GM19328 (cell line): ENCODE measurements around the gene RASGRF1.
"Not testable (repeated sequence)": the region's sequence is repeated elsewhere in the genome, so short reads cannot be mapped to it uniquely, and the experiment has no call there.

Source experiments
- ATAC-seq: cut with Tn5 transposase; IDR thresholded peaks from one replicate; pipeline ENCODE4 v1.9.1; 2021; ENCODE audit warnings: mild to moderate bottlenecking, moderate library complexity; ENCODE audit not compliant: unreplicated experiment

Gene RASGRF1

DNA sequence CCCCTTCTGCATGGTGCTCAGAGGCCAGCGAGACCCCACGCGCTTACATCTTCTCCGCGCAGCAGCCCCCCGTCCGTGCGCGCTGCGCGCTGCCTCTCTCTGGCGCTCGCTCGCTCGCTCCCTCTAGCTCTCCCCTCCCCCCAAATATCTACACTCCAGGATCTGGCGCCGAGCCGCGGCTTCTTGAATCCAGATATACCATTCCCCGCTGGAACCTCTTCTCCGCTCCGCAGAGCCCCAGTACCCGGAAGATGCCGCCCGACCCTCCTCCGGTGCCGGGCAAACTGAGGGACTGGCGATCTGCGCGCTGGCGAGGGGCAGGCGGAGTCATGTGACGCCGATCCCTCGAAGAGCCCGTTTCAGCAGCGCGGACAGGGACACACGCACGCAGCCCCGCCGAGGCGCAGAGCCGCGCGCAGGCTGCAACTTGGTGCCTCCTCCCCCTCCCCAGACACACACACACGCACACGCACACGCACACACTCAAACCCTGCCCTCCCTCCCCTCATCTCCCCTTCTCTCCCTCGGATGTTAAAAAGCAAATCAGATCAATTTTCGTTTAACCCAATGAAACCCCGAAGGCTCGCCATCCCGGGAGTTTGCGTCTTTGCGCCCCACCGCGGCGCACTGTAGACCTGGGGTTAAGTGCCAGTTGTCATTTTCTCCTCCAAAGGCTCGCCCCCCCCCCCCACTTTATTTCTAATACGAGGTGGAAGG lies at the start of gene RASGRF1:
Gene RASGRF1 (minus strand): TSS at position 294 of the 717 bp plus-strand sequence. CDS start 282 bp downstream, at position 12.
- no peak for ATAC-seq

GRCh38 chr15:79136434-79137046 lies 46.0 kb upstream of the RASGRF1 start:
- no peak for ATAC-seq

GRCh38 chr15:79133309-79133708 lies 42.7 kb upstream of the RASGRF1 start:
- no peak for ATAC-seq

GRCh38 chr15:79132770-79133169 lies 42.2 kb upstream of the RASGRF1 start:
- ATAC-seq = no peak

DNA sequence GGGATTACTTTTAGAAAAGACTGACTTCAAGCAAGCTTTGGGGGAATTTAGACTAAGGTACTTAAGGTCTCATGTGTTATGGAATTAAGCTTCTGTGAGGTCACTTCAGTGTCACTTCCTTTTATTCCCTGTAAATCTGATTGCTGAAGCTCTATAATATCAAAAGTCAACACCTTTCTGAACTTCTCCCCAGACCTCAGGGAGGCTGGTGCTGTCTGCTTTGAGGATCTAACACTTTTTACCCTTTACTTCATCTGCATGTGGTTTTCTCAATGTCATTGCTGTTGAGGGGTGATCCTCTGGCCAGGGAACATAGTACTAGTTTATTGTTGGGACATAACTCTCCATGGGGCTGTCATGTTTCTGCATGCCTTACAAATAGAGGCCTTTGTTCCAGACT lies 41.8 kb upstream of the RASGRF1 start:
- ATAC-seq = no peak

GRCh38 chr15:79130535-79131130 lies 40.1 kb upstream of the RASGRF1 start:
- ATAC-seq = no peak

DNA sequence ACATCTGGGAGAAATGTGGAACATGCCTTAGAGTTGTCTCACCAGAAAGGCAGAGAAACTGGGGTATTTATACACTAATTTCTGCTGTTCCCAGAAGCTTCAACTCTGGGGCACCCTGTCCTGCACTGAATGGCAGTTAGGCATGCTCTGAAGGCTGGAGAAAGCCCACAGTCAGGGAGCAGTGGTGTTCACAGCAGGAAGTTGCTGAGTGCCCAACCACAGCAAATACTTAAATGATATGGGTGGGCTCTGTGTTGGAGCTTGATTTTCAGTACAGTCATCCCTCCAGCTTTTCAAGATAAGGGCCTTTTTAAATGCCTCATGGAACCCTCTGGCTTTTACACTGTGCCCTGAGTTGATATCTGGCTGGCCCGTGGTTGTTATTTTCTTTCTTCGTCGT lies 38.7 kb upstream of the RASGRF1 start:
- ATAC-seq = no peak

DNA sequence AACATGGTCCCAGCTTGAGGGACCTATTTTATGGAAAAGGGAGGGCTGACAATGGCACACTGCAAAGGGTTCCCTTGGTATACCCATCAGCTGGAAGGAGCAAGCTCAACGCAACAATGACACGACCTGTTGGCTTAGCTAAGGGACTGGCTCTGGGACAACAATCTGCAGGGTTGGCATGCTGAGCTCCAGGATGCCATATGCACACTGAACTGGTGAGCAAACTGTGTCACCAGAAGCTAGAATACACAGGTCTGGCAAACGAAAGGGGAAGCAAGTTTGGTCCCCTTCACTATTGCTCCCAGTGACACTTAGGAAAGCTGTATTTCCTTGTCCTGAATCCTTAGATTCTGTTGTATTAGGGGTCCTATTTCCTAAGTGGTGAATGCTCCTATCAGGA lies 38.0 kb upstream of the RASGRF1 start:
- ATAC-seq = no peak

- ATAC-seq = no peak
Observed at GRCh38 chr15:79124388-79124787, 33.8 kb upstream of the RASGRF1 start.

- no peak for ATAC-seq
Observed at GRCh38 chr15:79122991-79123390, 32.4 kb upstream of the RASGRF1 start.

DNA sequence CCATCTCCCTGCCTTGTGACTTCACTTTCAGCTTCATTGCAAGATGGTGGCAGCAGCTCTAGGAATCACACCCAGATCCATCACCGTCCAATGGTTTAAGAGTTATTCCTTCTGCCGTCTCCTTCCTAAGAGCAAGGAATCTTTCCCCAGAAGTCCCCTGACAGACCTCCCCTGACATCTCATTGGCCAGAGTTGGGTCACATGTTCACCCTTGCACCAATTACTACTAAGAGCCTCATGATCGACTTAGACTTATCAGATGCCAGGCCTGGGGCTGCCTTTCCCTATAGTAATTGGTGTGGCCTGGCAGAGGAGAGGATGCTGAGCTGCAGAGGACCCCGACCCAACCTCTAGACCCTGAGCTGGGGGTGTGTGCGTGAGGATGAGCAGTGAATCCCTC lies 31.8 kb upstream of the RASGRF1 start:
- no peak for ATAC-seq

GRCh38 chr15:79121571-79121970 lies 31.0 kb upstream of the RASGRF1 start:
- no peak for ATAC-seq

DNA sequence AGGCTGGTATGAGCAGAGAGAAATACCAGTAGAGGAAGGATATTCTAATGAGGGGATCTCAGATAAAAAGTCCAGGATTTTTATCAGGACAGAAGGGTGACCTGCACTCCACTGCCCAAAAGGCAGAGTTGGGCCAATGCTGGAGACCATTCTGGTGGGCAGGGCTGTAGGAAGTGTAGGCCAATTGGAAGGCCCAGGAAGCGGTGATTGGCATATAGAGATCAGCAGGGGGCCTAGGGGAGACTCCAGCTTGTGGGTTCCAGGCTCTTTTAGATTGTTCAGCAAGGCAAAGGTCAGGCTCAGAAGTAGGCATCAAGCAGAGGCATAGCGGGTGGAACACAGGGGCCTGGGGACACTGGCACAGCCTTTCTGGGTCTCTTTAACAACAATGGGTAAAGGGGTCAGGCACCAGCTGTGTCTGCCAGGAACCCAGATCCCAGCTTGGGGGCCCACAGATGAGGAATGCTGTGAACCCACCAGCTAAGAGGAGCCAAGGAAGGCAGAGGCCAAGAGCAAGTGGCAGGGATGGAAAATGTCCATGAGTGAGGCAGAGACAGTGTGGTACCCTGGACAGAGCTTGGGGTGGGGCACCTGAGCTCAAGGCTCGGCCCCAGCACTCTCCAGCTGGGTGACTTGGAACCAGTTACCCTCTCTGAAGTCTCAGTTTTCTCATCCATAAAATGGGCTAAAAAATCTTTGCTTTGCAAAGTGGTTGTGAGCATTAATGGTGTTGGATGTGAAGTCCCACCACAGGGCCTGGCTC lies 27.0 kb upstream of the RASGRF1 start:
- ATAC-seq = no peak

DNA sequence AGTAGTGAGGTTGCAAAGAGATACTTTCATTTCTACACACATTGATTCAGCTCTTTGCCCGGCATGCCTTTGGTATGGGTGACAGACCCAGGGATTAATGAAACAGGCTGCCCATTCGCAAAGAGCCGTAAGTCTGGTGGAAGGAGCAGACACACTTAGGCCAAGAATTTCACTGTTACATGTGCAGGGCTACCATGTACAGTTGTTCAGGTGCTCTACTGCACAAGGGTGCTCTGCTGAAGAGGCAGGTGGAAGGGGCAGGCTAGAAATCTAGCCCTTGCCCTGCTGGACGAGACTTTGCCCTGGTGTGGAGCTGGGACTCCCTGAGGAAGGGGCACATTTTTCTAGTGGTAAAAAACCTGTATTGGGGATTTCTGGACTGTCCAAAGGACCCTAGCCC lies 26.2 kb upstream of the RASGRF1 start:
- no peak for ATAC-seq

DNA sequence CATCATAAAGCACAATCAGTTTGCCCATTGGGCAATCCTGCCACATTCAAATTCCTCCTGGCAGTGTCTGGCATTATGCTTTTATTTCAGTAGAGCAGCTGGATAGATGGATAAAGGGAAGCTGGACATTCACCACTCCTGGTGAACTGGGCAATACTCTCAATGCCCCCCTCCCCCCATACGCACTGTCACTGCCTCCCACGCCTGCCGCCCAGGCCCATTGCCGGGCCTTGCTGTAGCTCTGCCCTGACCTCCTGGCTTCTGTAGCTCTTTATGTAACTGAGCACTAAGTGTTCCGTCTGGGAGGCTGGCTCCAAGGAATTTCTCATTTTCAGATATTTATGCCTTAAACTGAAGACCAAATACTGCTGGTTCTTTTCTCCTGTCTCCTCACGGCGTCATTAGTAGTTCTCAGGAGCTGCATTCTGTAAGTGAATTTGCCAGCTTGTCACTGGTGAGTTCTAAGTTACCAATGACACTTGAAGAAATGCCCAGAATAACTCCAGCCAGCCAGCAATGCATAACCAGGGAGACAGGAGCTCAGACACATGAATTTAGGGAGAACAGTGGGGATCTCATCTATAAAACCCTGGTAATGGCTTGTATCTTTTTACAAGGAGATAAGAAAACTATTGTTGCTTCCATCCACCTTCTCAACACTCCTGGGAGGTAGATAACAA lies 25.5 kb upstream of the RASGRF1 start:
- no peak for ATAC-seq

DNA sequence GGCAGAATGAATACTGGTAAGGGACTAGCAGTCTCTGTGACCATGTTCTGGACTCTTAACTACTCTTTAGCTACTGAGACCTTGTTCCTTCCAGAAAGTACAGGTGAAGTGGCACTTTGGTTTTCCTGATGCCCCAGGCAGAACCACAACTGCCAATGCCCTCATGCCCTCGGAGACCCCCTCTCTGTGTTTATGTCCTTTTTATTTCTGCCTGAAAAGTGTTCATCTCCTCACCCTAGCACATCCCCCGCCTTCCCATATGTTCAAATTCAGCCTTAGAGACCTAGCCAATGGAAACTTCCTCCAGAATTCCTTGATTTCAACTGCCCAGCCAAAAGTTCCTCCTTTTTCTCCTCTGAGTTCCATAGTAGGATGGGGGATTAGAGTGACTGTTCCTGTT lies 23.3 kb upstream of the RASGRF1 start:
- ATAC-seq = no peak

DNA sequence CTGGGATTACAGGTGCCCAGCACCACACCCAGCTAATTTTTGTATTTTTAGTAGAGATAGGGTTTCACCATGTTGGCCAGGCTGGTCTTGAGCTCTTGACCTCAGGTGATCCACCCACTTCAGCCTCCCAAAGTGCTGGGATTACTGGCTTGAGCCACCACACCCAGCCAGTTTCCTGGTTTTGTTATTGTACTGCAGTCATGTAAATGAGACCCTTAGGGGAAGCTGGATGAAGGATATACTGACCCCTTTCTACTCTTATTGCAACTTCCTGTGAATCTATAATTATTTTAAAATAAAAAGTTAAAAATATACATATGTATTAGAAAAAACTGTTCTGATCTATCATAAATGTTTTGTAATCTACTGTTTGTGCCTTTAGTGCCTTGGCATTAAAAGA lies 20.8 kb upstream of the RASGRF1 start:
- not testable (repeated sequence) for ATAC-seq

DNA sequence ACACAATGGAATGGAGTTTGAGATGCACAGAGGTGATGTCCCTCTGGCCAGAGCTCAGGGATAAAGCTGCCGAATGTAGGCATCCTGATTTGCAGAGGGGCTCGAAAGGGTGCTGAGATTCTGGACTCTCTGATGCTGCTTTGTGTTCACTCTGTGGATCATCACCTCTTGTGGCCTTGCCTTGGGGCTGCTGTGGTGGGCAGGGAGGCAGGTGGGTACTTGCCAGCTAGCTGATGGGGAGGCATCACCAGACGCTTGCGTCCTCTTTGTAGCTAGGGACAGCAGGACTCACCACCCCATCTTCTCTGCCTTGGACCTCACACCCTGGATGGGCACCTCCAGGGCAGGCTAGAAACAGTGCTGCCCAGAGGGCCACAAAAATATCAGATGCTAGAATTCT lies 14.6 kb upstream of the RASGRF1 start:
- no peak for ATAC-seq

- no peak for ATAC-seq
Observed at GRCh38 chr15:79102595-79102994, 12.0 kb upstream of the RASGRF1 start.

GRCh38 chr15:79101866-79102581 lies 11.4 kb upstream of the RASGRF1 start:
- ATAC-seq = no peak
